ENCODE results near the gene RDM1.

RDM1 gene

DNA sequence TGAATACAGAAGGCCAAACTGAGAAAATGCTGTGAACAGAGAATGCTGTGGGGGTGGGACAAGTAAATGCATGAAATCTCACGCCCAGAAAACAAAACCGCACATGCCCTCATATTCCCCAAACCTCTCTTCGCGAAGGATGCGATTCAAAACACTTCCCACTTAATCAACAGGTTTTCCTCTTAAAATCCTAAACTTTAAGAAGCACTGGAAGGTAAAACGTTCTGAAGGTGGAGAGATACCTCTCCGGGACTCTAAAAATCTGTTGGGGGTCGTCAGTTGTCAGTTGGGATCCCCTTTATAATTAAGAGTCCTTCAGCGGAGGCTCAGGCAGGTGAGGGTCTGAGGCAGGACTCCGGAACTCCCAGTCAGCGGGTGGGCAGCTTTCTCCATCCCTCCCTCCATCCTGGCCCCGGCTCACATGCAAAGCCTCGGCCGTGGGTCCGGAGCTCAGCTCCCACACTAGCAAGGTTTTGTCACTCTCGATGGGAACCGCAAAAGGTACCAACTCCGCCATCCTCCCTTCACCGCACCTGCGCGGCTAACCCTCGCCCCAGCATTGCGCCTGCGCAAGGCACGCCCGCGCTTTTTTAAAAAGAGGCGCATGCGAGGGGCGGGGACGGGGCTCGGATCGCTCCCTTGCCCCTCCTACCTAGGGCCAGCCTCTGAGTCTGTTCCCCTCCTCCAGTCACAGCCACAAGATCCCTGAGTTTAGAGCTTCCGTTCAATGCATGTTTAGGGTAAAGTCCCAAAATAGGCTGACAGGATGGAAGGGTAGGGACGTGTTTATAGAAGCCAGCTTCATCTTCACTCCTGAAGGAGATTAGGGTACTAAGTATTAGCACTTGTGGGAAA lies at the start of gene RDM1:
TSS of gene RDM1 (minus strand) at position 563 of the 855 bp plus-strand sequence. CDS start at position 517, 46 bp downstream.
- Histone ChIP-seq H3K27ac (ENCODE audit: low read depth, low read length) (no peak within 1 kb of the TSS), H3K9ac (ENCODE audit: low read length) (no peak within 1 kb of the TSS)

DNA sequence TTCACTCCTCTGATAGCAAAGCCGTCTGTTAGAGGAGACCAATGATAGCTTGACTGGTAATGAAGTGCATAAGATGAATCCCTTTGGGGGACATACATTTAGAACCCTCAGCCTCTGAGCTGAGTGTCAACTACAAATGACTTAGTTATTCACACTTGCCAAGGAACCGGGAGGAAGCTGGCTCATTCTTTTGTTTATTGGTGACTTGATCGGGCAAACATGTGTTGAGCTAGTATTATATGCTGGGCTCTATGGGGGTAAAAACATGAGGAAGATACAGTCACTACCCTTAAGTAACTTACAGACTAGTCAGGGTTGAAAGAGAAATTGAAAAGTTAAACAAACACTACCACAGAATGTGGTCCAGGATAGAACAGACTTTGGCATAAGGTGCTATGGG lies 47.8 kb upstream of the RDM1 start:
- H3K27me3 ChIP-seq (ENCODE audit: control insufficient read depth, insufficient read depth, low read length) = no peaks in the 10 kb centered on the region
- H3K27ac ChIP-seq (ENCODE audit: low read depth, low read length) = no peak overlapping the region
- no peaks in the 10 kb centered on the region for H3K36me3 ChIP-seq (ENCODE audit: control insufficient read depth, insufficient read depth, low read length)
- no peak overlapping the region for H3K4me3 ChIP-seq (ENCODE audit: low read length)
- no peaks in the 10 kb centered on the region for H3K4me1 ChIP-seq (ENCODE audit: control insufficient read depth, insufficient read depth, low read length)
- no peak overlapping the region for H3K9ac ChIP-seq (ENCODE audit: low read length)

More for the DNA sequence above, at the start of gene RDM1:
- Histone ChIP-seq H3K36me3 (ENCODE audit: control insufficient read depth, insufficient read depth, low read length) (no peaks in the 10 kb centered on the region), H3K4me1 (ENCODE audit: control insufficient read depth, insufficient read depth, low read length) (no peaks in the 10 kb centered on the region), H3K4me3 (ENCODE audit: low read length) (peak within 1 kb of the TSS; percentile 70), H3K27me3 (ENCODE audit: control insufficient read depth, insufficient read depth, low read length) (peaks cover 3% of the 10 kb centered on the region)

- no peak overlapping the region for H3K9ac ChIP-seq (ENCODE audit: low read length)
- no peaks in the 10 kb centered on the region for H3K36me3 ChIP-seq (ENCODE audit: control insufficient read depth, insufficient read depth, low read length)
- no peaks in the 10 kb centered on the region for H3K4me1 ChIP-seq (ENCODE audit: control insufficient read depth, insufficient read depth, low read length)
- no peaks in the 10 kb centered on the region for H3K27me3 ChIP-seq (ENCODE audit: control insufficient read depth, insufficient read depth, low read length)
- H3K4me3 ChIP-seq (ENCODE audit: low read length) = no peak overlapping the region
- H3K27ac ChIP-seq (ENCODE audit: low read depth, low read length) = no peak overlapping the region
Measured at GRCh38 chr17:35977509-35977908, 46.9 kb upstream of the RDM1 start.

GRCh38 chr17:35973333-35974260 lies 43.0 kb upstream of the RDM1 start:
- no peak overlapping the region for H3K4me3 ChIP-seq (ENCODE audit: low read length)
- no peak overlapping the region for H3K9ac ChIP-seq (ENCODE audit: low read length)
- no peaks in the 10 kb centered on the region for H3K27me3 ChIP-seq (ENCODE audit: control insufficient read depth, insufficient read depth, low read length)
- no peaks in the 10 kb centered on the region for H3K4me1 ChIP-seq (ENCODE audit: control insufficient read depth, insufficient read depth, low read length)
- H3K36me3 ChIP-seq (ENCODE audit: control insufficient read depth, insufficient read depth, low read length) = no peaks in the 10 kb centered on the region
- H3K27ac ChIP-seq (ENCODE audit: low read depth, low read length) = no peak overlapping the region

DNA sequence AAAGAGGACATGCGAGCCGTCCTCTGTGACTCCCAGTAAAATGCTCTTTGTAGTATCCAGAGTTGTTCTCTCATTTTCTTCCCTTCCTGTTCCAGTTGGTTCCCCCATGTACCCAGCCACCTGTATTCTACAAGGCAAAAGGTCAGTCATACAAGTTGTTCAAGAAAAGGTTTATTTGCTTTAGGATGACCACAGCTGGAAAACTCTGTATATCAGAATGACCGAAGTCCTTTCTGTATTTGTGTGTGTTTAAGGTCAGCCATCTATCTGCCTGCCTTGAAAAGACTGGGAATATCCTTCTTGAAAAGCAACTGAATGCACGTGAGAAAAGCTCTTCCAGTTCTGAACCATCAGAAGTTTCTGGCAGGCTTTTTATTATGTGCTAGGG lies 42.4 kb upstream of the RDM1 start:
- H3K27me3 ChIP-seq (ENCODE audit: control insufficient read depth, insufficient read depth, low read length) = no peaks in the 10 kb centered on the region
- no peaks in the 10 kb centered on the region for H3K36me3 ChIP-seq (ENCODE audit: control insufficient read depth, insufficient read depth, low read length)
- H3K27ac ChIP-seq (ENCODE audit: low read depth, low read length) = no peak overlapping the region
- no peak overlapping the region for H3K4me3 ChIP-seq (ENCODE audit: low read length)
- H3K4me1 ChIP-seq (ENCODE audit: control insufficient read depth, insufficient read depth, low read length) = no peaks in the 10 kb centered on the region
- no peak overlapping the region for H3K9ac ChIP-seq (ENCODE audit: low read length)

GRCh38 chr17:35972535-35972934 lies 42.0 kb upstream of the RDM1 start:
- no peak overlapping the region for H3K4me3 ChIP-seq (ENCODE audit: low read length)
- no peaks in the 10 kb centered on the region for H3K27me3 ChIP-seq (ENCODE audit: control insufficient read depth, insufficient read depth, low read length)
- H3K9ac ChIP-seq (ENCODE audit: low read length) = no peak overlapping the region
- H3K27ac ChIP-seq (ENCODE audit: low read depth, low read length) = no peak overlapping the region
- H3K36me3 ChIP-seq (ENCODE audit: control insufficient read depth, insufficient read depth, low read length) = no peaks in the 10 kb centered on the region
- no peaks in the 10 kb centered on the region for H3K4me1 ChIP-seq (ENCODE audit: control insufficient read depth, insufficient read depth, low read length)

DNA sequence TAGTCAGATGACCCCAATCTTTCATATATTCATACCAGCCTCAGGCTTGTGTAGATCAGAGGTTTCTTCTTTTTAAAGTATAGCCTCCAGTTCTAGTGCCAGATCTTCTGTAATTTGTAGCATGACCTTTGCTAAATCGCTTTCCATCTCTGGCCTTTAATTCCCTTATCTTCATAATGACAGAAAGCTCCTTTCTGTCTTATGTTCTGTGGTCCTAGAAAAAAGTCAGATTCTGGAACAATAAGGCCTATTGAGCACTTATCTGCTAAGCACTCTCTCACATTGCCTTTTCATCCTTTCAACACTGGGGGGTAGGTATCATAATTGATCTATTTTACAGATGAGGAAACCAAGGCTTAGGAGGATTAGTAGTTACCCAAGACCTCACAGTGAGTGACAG lies 41.5 kb upstream of the RDM1 start:
- H3K4me3 ChIP-seq (ENCODE audit: low read length) = no peak overlapping the region
- H3K27ac ChIP-seq (ENCODE audit: low read depth, low read length) = no peak overlapping the region
- H3K27me3 ChIP-seq (ENCODE audit: control insufficient read depth, insufficient read depth, low read length) = no peaks in the 10 kb centered on the region
- no peaks in the 10 kb centered on the region for H3K4me1 ChIP-seq (ENCODE audit: control insufficient read depth, insufficient read depth, low read length)
- no peak overlapping the region for H3K9ac ChIP-seq (ENCODE audit: low read length)
- no peaks in the 10 kb centered on the region for H3K36me3 ChIP-seq (ENCODE audit: control insufficient read depth, insufficient read depth, low read length)

- H3K9ac ChIP-seq (ENCODE audit: low read length) = no peak overlapping the region
- H3K36me3 ChIP-seq (ENCODE audit: control insufficient read depth, insufficient read depth, low read length) = no peaks in the 10 kb centered on the region
- H3K4me1 ChIP-seq (ENCODE audit: control insufficient read depth, insufficient read depth, low read length) = no peaks in the 10 kb centered on the region
- no peak overlapping the region for H3K27ac ChIP-seq (ENCODE audit: low read depth, low read length)
- no peaks in the 10 kb centered on the region for H3K27me3 ChIP-seq (ENCODE audit: control insufficient read depth, insufficient read depth, low read length)
- H3K4me3 ChIP-seq (ENCODE audit: low read length) = no peak overlapping the region
Measured at GRCh38 chr17:35969558-35970380, 39.2 kb upstream of the RDM1 start.

GRCh38 chr17:35968520-35969054 lies 38.0 kb upstream of the RDM1 start:
- no peak overlapping the region for H3K27ac ChIP-seq (ENCODE audit: low read depth, low read length)
- H3K27me3 ChIP-seq (ENCODE audit: control insufficient read depth, insufficient read depth, low read length) = no peaks in the 10 kb centered on the region

DNA sequence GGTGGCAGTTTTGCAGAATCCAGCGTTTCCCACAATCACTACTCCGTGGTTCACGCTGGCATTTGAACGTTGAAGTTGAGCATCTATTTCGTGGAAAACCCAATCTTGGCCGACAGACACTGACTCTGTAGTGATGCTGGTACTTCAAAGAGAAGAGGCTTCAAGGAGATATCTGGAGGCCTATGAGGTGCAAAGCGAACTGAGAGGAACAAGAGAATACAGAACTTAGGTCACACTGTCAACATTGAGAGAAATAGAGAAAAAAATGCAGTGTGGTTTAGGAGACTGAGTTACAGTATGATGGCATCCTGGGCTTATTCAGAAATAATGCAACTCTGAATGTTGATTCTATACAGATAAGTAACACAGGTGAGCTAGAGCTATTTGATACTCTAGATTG lies 34.7 kb upstream of the RDM1 start:
- Histone ChIP-seq H3K4me1 (ENCODE audit: control insufficient read depth, insufficient read depth, low read length) (no peaks in the 10 kb centered on the region), H3K27ac (ENCODE audit: low read depth, low read length) (no peak overlapping the region), H3K4me3 (ENCODE audit: low read length) (no peak overlapping the region), H3K9ac (ENCODE audit: low read length) (no peak overlapping the region), H3K36me3 (ENCODE audit: control insufficient read depth, insufficient read depth, low read length) (no peaks in the 10 kb centered on the region), H3K27me3 (ENCODE audit: control insufficient read depth, insufficient read depth, low read length) (no peaks in the 10 kb centered on the region)

More at GRCh38 chr17:35968520-35969054, 38.0 kb upstream of the RDM1 start:
- H3K9ac ChIP-seq (ENCODE audit: low read length) = no peak overlapping the region
- H3K4me1 ChIP-seq (ENCODE audit: control insufficient read depth, insufficient read depth, low read length) = no peaks in the 10 kb centered on the region
- no peaks in the 10 kb centered on the region for H3K36me3 ChIP-seq (ENCODE audit: control insufficient read depth, insufficient read depth, low read length)
- H3K4me3 ChIP-seq (ENCODE audit: low read length) = no peak overlapping the region

- Histone ChIP-seq H3K36me3 (ENCODE audit: control insufficient read depth, insufficient read depth, low read length) (no peaks in the 10 kb centered on the region), H3K4me1 (ENCODE audit: control insufficient read depth, insufficient read depth, low read length) (no peaks in the 10 kb centered on the region), H3K27me3 (ENCODE audit: control insufficient read depth, insufficient read depth, low read length) (no peaks in the 10 kb centered on the region), H3K9ac (ENCODE audit: low read length) (no peak overlapping the region), H3K27ac (ENCODE audit: low read depth, low read length) (no peak overlapping the region), H3K4me3 (ENCODE audit: low read length) (no peak overlapping the region)
Measured at GRCh38 chr17:35963663-35964062, 33.1 kb upstream of the RDM1 start.

GRCh38 chr17:35953720-35954119 lies 23.1 kb upstream of the RDM1 start:
- no peak overlapping the region for H3K27ac ChIP-seq (ENCODE audit: low read depth, low read length)
- H3K27me3 ChIP-seq (ENCODE audit: control insufficient read depth, insufficient read depth, low read length) = no peaks in the 10 kb centered on the region
- no peaks in the 10 kb centered on the region for H3K4me1 ChIP-seq (ENCODE audit: control insufficient read depth, insufficient read depth, low read length)
- no peak overlapping the region for H3K9ac ChIP-seq (ENCODE audit: low read length)
- no peaks in the 10 kb centered on the region for H3K36me3 ChIP-seq (ENCODE audit: control insufficient read depth, insufficient read depth, low read length)
- no peak overlapping the region for H3K4me3 ChIP-seq (ENCODE audit: low read length)
